Inferior parietal cortex (tissue), 1 donor: ENCODE measurements around the gene RIMBP2.

ENCODE experiments used
- DNase-seq: peaks from one replicate; pipeline ENCODE4 v3.0.0-alpha.2; 2016; ENCODE audit errors: extremely low spot score

The RIMBP2 gene

GRCh38 chr12:130737731-130738130 lies 21.6 kb upstream of the RIMBP2 start:
- no peak for DNase-seq

GRCh38 chr12:130729344-130729743 lies 13.2 kb upstream of the RIMBP2 start:
- DNase-seq: no peak

- DNase-seq: no peak
Observed at GRCh38 chr12:130728158-130729058, 12.3 kb upstream of the RIMBP2 start.

GRCh38 chr12:130719263-130719859 lies 3.3 kb upstream of the RIMBP2 start:
- DNase-seq: no peak

GRCh38 chr12:130717752-130718151 lies 1.7 kb upstream of the RIMBP2 start:
- DNase-seq: no peak

GRCh38 chr12:130716969-130717366 lies 869 bp upstream of the RIMBP2 start:
- no peak for DNase-seq

GRCh38 chr12:130715150-130715997 lies 725 bp downstream of the RIMBP2 start:
- no peak for DNase-seq

- no peak for DNase-seq
Observed at GRCh38 chr12:130714591-130715149, 1.4 kb downstream of the RIMBP2 start.

- no peak for DNase-seq
Observed at GRCh38 chr12:130714091-130714590, 2.0 kb downstream of the RIMBP2 start.

GRCh38 chr12:130713581-130713991 lies 2.5 kb downstream of the RIMBP2 start:
- DNase-seq: no peak

GRCh38 chr12:130712346-130713065 lies 3.6 kb downstream of the RIMBP2 start:
- no peak for DNase-seq

- DNase-seq: no peak
Observed at GRCh38 chr12:130711756-130712155, 4.3 kb downstream of the RIMBP2 start.

- DNase-seq: no peak
Observed at GRCh38 chr12:130710733-130711080, 5.4 kb downstream of the RIMBP2 start.

GRCh38 chr12:130709971-130710732 lies 5.9 kb downstream of the RIMBP2 start:
- DNase-seq: no peak

GRCh38 chr12:130709151-130709970 lies 6.7 kb downstream of the RIMBP2 start:
- DNase-seq: no peak

GRCh38 chr12:130708648-130709047 lies 7.5 kb downstream of the RIMBP2 start:
- no peak for DNase-seq

- DNase-seq: no peak
Observed at GRCh38 chr12:130707571-130707891, 8.6 kb downstream of the RIMBP2 start.

- DNase-seq: no peak
Observed at GRCh38 chr12:130706885-130707570, 9.1 kb downstream of the RIMBP2 start.

- no peak for DNase-seq
Observed at GRCh38 chr12:130706311-130706710, 9.8 kb downstream of the RIMBP2 start.
